Measurements from ENCODE around the gene IL5. TPM values are rescaled to one million over a fixed set of nuclear protein-coding genes. Genes with fewer than 3 reads are reported as not detected.
"Not testable (repeated sequence)": the region's sequence is repeated elsewhere in the genome, so short reads cannot be mapped to it uniquely, and the experiment has no call there.

The IL5 gene
- total RNA-seq, 3 donors from 2014 or later, result 3.6 to 24.1 (median 17.5) TPM

GRCh38 chr5:132513618-132514336 is 29.5 kb downstream of the IL5 start:
- not testable (repeated sequence) for DNase-seq; H3K9me3 Mint-ChIP-seq; H3K4me1 Mint-ChIP-seq (ENCODE audit: low read depth); H3K27me3 Mint-ChIP-seq (ENCODE audit: low read depth); H3K36me3 Mint-ChIP-seq (ENCODE audit: insufficient read depth); H3K4me3 Mint-ChIP-seq; ATAC-seq

GRCh38 chr5:132510076-132510475 is 33.2 kb downstream of the IL5 start:
- H3K4me1 Mint-ChIP-seq (ENCODE audit: low read depth), result peaks cover 1% of the 10 kb centered on the region
- peaks cover 7% of the 10 kb centered on the region for H3K9me3 Mint-ChIP-seq
- peaks cover 8% of the 10 kb centered on the region for H3K27me3 Mint-ChIP-seq (ENCODE audit: low read depth)
- ATAC-seq (no peak), DNase-seq (no peak)
- H3K36me3 Mint-ChIP-seq (ENCODE audit: insufficient read depth), result no peaks in the 10 kb centered on the region
- no peak overlapping the region for H3K4me3 Mint-ChIP-seq

- Mint-ChIP-seq H3K9me3 (no peaks in the 10 kb centered on the region), H3K36me3 (ENCODE audit: insufficient read depth) (no peaks in the 10 kb centered on the region), H3K4me1 (ENCODE audit: low read depth) (peaks cover 4% of the 10 kb centered on the region), H3K27me3 (ENCODE audit: low read depth) (peaks cover 6% of the 10 kb centered on the region), H3K4me3 (no peak overlapping the region)
- no peak for DNase-seq
- no peak for ATAC-seq
These were observed 37.1 kb downstream of the IL5 start for GRCh38 chr5:132506094-132506692.

- Mint-ChIP-seq H3K9me3 (no peaks in the 10 kb centered on the region), H3K27me3 (ENCODE audit: low read depth) (peaks cover 6% of the 10 kb centered on the region), H3K4me3 (no peak overlapping the region)
These were observed 37.7 kb downstream of the IL5 start for GRCh38 chr5:132505641-132506040.

GRCh38 chr5:132504746-132505145 is 38.6 kb downstream of the IL5 start:
- DNase-seq (no peak), ATAC-seq (no peak)
- Mint-ChIP-seq H3K4me1 (ENCODE audit: low read depth) (peaks cover 13% of the 10 kb centered on the region), H3K9me3 (no peaks in the 10 kb centered on the region), H3K4me3 (no peak overlapping the region), H3K36me3 (ENCODE audit: insufficient read depth) (no peaks in the 10 kb centered on the region), H3K27me3 (ENCODE audit: low read depth) (peaks cover 6% of the 10 kb centered on the region)

More at GRCh38 chr5:132505641-132506040, 37.7 kb downstream of the IL5 start:
- DNase-seq, result no peak
- peaks cover 8% of the 10 kb centered on the region for H3K4me1 Mint-ChIP-seq (ENCODE audit: low read depth)
- no peaks in the 10 kb centered on the region for H3K36me3 Mint-ChIP-seq (ENCODE audit: insufficient read depth)
- ATAC-seq, result no peak

GRCh38 chr5:132503244-132503643 is 40.1 kb downstream of the IL5 start:
- DNase-seq, result no peak
- Mint-ChIP-seq H3K4me1 (ENCODE audit: low read depth) (peaks cover 26% of the 10 kb centered on the region), H3K36me3 (ENCODE audit: insufficient read depth) (no peaks in the 10 kb centered on the region), H3K9me3 (no peaks in the 10 kb centered on the region), H3K4me3 (no peak overlapping the region), H3K27me3 (ENCODE audit: low read depth) (peaks cover 5% of the 10 kb centered on the region)
- no peak for ATAC-seq

GRCh38 chr5:132501961-132502931 is 41.1 kb downstream of the IL5 start:
- no peaks in the 10 kb centered on the region for H3K27me3 Mint-ChIP-seq (ENCODE audit: low read depth)
- ATAC-seq (no peak), DNase-seq (no peak)
- no peaks in the 10 kb centered on the region for H3K36me3 Mint-ChIP-seq (ENCODE audit: insufficient read depth)
- H3K4me1 Mint-ChIP-seq (ENCODE audit: low read depth), result peaks cover 36% of the 10 kb centered on the region
- H3K9me3 Mint-ChIP-seq, result no peaks in the 10 kb centered on the region
- no peak overlapping the region for H3K4me3 Mint-ChIP-seq

GRCh38 chr5:132501629-132501956 is 41.7 kb downstream of the IL5 start:
- Mint-ChIP-seq H3K9me3 (no peaks in the 10 kb centered on the region), H3K27me3 (ENCODE audit: low read depth) (no peaks in the 10 kb centered on the region), H3K36me3 (ENCODE audit: insufficient read depth) (no peaks in the 10 kb centered on the region), H3K4me1 (ENCODE audit: low read depth) (peaks cover 38% of the 10 kb centered on the region), H3K4me3 (no peak overlapping the region)
- ATAC-seq (no peak), DNase-seq (no peak)

GRCh38 chr5:132500931-132501628 is 42.2 kb downstream of the IL5 start:
- Mint-ChIP-seq H3K9me3 (no peaks in the 10 kb centered on the region), H3K4me1 (ENCODE audit: low read depth) (peaks cover 38% of the 10 kb centered on the region), H3K36me3 (ENCODE audit: insufficient read depth) (no peaks in the 10 kb centered on the region), H3K4me3 (no peak overlapping the region), H3K27me3 (ENCODE audit: low read depth) (no peaks in the 10 kb centered on the region)
- ATAC-seq (peak; percentile 41 to 50), DNase-seq (peak; percentile 75)

GRCh38 chr5:132500244-132500930 is 42.9 kb downstream of the IL5 start:
- H3K4me3 Mint-ChIP-seq, result no peak overlapping the region
- ATAC-seq (no peak), DNase-seq (no peak)
- H3K9me3 Mint-ChIP-seq, result no peaks in the 10 kb centered on the region
- H3K27me3 Mint-ChIP-seq (ENCODE audit: low read depth), result no peaks in the 10 kb centered on the region
- peaks cover 40% of the 10 kb centered on the region for H3K4me1 Mint-ChIP-seq (ENCODE audit: low read depth)
- no peaks in the 10 kb centered on the region for H3K36me3 Mint-ChIP-seq (ENCODE audit: insufficient read depth)

GRCh38 chr5:132499440-132500243 is 43.7 kb downstream of the IL5 start:
- no peak overlapping the region for H3K4me3 Mint-ChIP-seq
- H3K4me1 Mint-ChIP-seq (ENCODE audit: low read depth), result peaks cover 48% of the 10 kb centered on the region
- ATAC-seq (no peak), DNase-seq (peak; percentile 4)
- no peaks in the 10 kb centered on the region for H3K27me3 Mint-ChIP-seq (ENCODE audit: low read depth)
- H3K36me3 Mint-ChIP-seq (ENCODE audit: insufficient read depth), result no peaks in the 10 kb centered on the region
- H3K9me3 Mint-ChIP-seq, result no peaks in the 10 kb centered on the region

- DNase-seq (no peak), ATAC-seq (no peak)
- Mint-ChIP-seq H3K27me3 (ENCODE audit: low read depth) (no peaks in the 10 kb centered on the region), H3K36me3 (ENCODE audit: insufficient read depth) (no peaks in the 10 kb centered on the region), H3K4me1 (ENCODE audit: low read depth) (peaks cover 56% of the 10 kb centered on the region), H3K4me3 (no peak overlapping the region), H3K9me3 (no peaks in the 10 kb centered on the region)
These were observed 44.5 kb downstream of the IL5 start for GRCh38 chr5:132498686-132499271.

- ATAC-seq (no peak), DNase-seq (no peak)
- H3K4me3 Mint-ChIP-seq, result no peak overlapping the region
- no peaks in the 10 kb centered on the region for H3K9me3 Mint-ChIP-seq
- no peaks in the 10 kb centered on the region for H3K36me3 Mint-ChIP-seq (ENCODE audit: insufficient read depth)
- peaks cover 63% of the 10 kb centered on the region for H3K4me1 Mint-ChIP-seq (ENCODE audit: low read depth)
- no peaks in the 10 kb centered on the region for H3K27me3 Mint-ChIP-seq (ENCODE audit: low read depth)
These were observed 45.2 kb downstream of the IL5 start for GRCh38 chr5:132498152-132498551.

All from activated T-cell treated with anti-CD3 and anti-CD28 coated beads, Interleukin-2, amount 50 U/mL, for 4 hours (primary cell).